GM19452 (cell line): ENCODE measurements around the gene CHD9NB.

Experiments used
- ATAC-seq: cut with Tn5 transposase; IDR thresholded peaks from one replicate; pipeline ENCODE4 v1.9.1; 2021; ENCODE audit not compliant: unreplicated experiment

The CHD9NB gene

GRCh38 chr16:53035176-53035942 lies 17.3 kb downstream of the CHD9NB start:
- no peak for ATAC-seq

- no peak for ATAC-seq
Measured at GRCh38 chr16:53034306-53034705, 18.4 kb downstream of the CHD9NB start.

DNA sequence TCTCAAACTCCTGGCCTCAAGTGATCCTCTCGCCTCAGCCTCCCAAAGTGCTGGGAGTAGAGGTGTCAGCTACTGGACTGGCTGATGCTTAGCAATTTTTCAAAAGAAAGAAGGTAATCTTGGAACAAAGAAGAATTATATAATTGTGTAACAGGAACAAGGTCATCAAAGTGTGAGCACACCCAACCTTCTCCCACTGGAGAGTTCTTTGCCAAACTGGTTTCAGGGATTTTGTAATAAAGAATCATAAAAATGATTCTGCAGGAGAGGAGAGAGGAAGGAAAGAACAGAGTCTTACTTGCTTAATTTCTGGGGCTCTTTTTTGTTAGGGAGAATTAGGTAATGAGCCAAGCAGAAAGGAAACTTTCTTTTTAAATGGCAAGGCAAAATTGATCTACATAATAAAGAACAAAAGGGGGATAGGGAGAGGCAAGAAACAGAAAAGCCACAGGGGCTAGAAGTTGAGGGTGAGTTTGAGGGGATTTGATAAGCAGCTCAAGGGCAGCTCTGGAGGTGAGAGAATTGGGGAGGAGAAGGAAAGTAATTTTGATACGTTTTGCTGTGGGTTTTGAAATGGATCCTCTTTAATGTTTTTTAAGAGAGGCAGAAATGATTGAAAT lies 21.3 kb downstream of the CHD9NB start:
- no peak for ATAC-seq

- no peak for ATAC-seq
Measured at GRCh38 chr16:53029971-53030370, 22.7 kb downstream of the CHD9NB start.

DNA sequence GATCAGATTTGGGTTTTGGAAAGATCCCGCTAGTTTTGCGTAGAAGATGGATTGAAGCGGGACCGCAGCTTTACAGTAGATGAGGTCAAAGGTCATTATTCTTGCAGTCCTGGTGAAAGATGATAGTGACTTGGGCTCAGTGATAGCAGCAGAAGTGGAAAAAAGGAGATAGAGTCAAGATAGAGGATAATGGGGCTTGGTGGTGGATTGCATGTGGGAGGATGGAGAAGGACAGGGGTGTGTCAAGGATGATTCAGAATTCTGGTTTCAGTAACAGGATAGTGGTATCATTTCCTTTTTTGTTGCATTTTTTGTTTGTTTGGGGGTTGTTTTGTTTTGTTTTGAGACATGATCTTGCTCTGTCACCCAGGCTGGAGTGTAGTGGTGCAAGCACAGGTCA lies 28.7 kb downstream of the CHD9NB start:
- no peak for ATAC-seq

DNA sequence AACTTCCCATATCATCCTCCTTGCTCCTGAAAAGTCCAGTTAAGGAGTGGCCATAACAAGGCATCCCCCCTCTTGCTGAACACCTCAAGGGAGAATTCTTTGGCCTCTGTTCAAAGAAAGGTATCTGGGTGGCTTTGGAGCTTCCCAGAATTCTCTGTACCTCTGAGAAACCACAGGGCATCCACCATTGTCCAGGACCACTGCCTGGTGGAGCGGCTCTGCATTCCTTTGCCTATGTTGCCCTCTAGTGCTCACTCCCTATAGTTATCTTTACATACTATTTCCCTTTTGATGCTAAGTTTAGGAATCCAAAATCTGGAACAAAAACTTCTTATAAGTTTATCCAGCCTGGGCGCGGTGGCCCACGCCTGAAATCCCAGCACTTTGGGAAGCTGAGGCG lies 30.3 kb downstream of the CHD9NB start:
- no peak for ATAC-seq

DNA sequence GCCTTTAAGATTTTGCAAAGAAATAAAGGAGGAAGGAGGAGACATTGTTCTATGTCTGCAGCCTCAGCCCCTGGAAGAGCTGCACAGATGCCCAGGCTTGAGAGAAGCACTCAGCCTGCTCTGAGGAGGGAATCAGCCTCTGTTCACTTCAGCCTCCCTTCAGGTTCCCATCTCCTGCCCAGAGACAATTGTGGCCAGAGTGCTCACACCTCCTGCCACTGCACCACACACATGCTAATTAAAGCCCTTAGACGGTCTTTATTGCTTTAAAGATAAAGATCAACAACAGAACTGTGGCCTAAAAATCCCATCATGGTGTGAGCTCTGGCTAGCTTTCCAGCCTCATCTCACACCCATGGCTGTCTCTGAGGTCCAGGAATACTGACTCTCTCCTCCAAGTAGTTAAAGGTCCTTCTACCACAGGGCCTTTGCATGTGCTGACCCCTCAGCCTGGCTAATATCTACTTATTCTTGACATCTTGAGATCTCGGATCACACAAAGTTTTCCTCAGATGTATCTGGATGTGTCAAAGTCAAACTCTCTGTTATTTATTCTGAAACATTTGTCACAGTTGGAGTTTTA lies 33.8 kb downstream of the CHD9NB start:
- ATAC-seq, result no peak

- ATAC-seq, result no peak
Measured at GRCh38 chr16:53014287-53014686, 38.4 kb downstream of the CHD9NB start.

DNA sequence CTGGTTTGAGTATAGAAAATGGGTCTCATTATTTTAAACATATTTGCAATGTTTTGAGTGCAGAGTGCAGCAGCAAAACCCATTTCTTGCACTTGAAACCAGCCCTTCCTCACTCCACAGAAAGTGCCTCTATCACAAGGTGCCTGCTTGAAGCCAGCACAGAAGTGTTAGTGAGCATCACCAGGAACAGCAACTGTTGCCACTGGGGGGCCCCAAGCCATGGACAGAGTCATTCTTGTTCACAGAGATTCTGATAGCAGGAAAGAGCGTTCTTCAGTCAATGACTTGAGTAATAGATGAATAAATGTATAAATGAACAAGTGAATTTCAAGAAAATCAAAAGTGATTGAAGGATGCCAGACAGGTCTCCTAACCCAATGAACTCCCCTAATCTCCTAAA lies 45.6 kb downstream of the CHD9NB start:
- no peak for ATAC-seq

DNA sequence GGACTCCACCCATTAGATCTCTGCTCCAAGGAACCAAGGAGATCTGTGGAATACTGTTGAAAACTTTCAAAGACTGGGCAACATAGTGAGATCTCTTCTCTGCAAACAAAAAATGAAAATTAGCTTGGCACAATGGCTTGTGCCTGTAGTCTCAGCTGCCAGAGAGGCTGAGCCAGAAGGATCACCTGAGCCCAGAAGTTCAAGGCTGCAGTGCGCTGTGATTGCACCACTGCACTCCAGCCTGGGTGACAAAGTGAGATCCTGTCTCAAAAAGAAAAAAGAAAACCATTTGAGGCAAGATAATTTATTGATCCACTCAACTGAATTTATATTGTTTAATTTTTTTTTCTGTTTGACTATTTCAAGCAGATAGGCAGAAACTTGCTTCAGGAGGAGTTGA lies 54.8 kb downstream of the CHD9NB start:
- ATAC-seq, result no peak

DNA sequence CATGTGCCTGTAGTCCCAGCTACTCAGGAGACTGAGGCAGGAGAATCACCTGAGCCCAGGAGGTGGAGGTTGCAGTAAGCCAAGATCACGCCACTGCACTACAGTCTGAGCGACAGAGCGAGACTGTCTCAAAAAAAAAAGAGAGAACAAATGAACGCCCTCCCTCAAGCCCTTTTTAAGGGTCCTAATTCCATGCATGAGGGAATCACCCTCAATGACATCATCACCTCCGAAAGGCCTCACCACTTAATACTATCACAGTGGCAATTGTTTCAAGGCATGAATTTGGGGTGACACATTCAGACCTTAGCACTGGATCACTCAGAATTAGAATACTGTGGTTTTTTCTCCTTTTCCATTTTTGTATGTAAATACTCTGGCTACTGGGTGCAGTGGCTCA lies 57.8 kb downstream of the CHD9NB start:
- ATAC-seq, result no peak

- ATAC-seq, result no peak
Measured at GRCh38 chr16:52993179-52993578, 59.5 kb downstream of the CHD9NB start.

GRCh38 chr16:52991572-52991971 lies 61.1 kb downstream of the CHD9NB start:
- no peak for ATAC-seq
